GM12875 (cell line): ENCODE data around the gene RGPD6.
"Not testable (repeated sequence)": the region's sequence is repeated elsewhere in the genome, so short reads cannot be mapped to it uniquely, and the experiment has no call there.

ENCODE experiments used
- H3K4me3 ChIP-seq: one replicate; pipeline ENCODE4 v1.5.1; 2011; ENCODE audit warnings: low read depth, low read length, control low read depth

RGPD6 gene

GRCh38 chr2:110482697-110483096 is 94.3 kb downstream of the RGPD6 start:
- H3K4me3 ChIP-seq: not testable (repeated sequence)

DNA sequence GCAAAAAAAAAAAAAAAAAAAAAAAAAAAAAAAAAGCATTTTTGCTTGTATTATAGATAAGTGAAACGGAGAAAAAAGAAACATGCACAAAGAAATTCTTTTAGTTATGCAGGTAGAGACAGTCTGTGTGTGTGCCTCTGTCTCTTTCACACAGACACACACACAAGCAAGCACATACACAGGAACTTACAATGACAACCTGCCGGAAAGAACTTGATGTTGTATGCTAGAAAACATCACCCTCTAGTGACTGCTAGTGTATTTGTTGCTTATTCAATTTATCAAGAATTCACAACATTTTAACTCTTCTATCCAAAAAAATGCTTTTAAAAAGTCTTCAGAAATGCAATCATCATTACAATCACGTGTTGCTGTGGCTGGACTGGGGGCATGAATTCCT is 95.8 kb downstream of the RGPD6 start:
- not testable (repeated sequence) for H3K4me3 ChIP-seq

DNA sequence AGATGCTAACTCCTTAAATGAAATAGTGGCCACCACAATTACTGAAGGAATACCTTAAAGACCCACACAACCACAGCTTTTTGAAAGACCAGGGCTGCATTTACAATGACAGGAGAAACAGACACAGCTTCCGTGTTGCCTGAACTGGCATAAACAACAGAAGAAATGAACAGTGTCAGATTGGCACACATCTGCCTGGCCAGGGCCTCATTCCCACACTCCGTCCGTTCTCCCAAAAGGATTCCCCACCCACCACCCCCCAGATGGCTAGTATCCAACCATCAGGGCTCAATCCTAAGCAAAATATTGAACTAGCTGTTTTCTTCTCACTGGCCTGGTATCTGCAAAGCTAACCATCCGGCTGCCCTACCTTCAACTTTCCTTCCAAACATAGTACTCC is 96.9 kb downstream of the RGPD6 start:
- H3K4me3 ChIP-seq: not testable (repeated sequence)

- not testable (repeated sequence) for H3K4me3 ChIP-seq
These were observed 99.7 kb downstream of the RGPD6 start for GRCh38 chr2:110477370-110477769.

- H3K4me3 ChIP-seq: not testable (repeated sequence)
These were observed 100.1 kb downstream of the RGPD6 start for GRCh38 chr2:110476952-110477351.

DNA sequence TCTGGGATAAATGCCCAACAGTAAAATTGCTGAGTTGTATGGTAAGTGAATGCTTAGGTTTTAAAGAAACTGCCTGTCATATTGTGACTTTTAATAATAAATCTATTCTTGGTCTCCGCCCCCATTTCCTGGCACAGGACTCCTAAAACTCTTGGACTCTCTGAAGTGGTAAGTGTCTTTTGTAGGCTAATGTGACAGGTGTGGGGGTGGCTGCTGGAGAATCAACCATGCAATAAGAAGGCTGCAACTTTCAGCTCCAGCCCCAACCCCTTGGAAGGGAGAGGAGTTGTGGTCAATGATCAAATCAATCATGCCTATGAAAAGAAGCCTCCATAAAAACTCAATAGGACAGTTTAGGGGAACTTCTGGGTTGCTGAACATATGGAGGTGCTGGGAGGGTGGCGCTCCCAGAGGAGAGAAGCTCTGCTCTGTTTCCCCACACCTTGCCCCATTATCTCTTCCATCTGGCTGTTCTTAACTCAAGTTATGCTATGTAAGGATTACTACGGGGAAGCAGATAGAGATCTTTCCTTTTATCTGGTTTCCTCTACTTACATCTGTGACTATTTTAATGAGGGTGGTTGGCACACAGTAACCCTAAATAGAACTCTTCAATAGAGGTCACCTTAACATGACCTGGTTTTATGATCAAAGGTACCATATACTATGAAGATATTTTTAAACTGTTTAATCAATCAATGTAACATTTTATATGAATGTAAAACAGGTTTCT is 101.2 kb downstream of the RGPD6 start:
- not testable (repeated sequence) for H3K4me3 ChIP-seq

- H3K4me3 ChIP-seq: not testable (repeated sequence)
These were observed 102.1 kb downstream of the RGPD6 start for GRCh38 chr2:110474898-110475297.

DNA sequence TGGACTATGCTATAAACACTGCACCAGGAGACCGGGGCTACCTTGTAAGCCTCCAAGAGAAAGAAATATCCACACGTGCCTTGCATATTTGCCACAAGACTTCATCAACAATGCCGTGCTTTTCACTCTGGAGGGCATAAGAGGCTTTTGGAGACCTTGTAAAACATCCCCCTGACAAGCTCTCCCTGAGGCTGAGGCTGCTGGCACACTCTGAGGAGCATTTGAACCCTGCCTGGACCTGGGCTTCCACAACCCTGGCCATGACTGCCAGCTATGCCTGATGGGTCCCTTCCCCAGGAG is 104.0 kb downstream of the RGPD6 start:
- not testable (repeated sequence) for H3K4me3 ChIP-seq

GRCh38 chr2:110472171-110473058 is 104.6 kb downstream of the RGPD6 start, which contains the start of gene LIMS4:
TSS of gene LIMS4 (minus strand) at chr2:110472816. CDS start at chr2:110472778, 38 bp downstream.
- H3K4me3 ChIP-seq: not testable (repeated sequence)

DNA sequence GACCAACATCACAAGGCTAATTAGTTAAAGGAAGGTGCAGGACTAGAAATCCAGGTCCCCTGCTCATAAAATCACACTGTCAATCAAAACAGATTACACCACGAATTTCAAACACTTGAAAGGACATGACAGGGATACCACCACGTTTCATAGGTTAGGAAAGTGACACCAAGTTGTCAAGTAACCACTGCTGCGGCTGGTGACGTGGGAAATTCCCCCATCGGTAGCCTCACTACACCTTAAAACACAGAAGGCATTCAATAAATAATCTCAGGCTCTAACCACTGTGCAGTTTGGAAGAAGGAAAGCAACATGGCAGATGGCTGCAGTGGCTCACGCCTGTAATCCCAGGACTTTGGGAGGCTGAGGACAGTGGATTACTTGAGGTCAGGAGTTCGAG is 108.1 kb downstream of the RGPD6 start:
- H3K4me3 ChIP-seq: not testable (repeated sequence)

GRCh38 chr2:110465312-110465711 is 111.7 kb downstream of the RGPD6 start:
- not testable (repeated sequence) for H3K4me3 ChIP-seq
